Measurements from ENCODE around the gene STAB1.

STAB1 gene

GRCh38 chr3:52537726-52538421 lies 42.7 kb downstream of the STAB1 start:
- H3K27ac ChIP-seq, result no peak overlapping the region
- no peak for TF ChIP-seq CTCF (IDR thresholded peaks at IDR 0.05; ENCODE audit: low read depth, low read length, missing control alignments)
- in situ Hi-C loops (cut with HindIII; ENCODE audit: low pct_ligation_motif_present, low sequenced_read_pairs), result no loop called here
- no peaks in the 10 kb centered on the region for H3K27me3 ChIP-seq (replicated peaks)
- peaks cover 6% of the 10 kb centered on the region for H3K36me3 ChIP-seq (replicated peaks)
- peak overlapping the region; percentile 94 for H3K4me3 ChIP-seq (ENCODE audit: low read depth, low read length)
- no peak for DNase-seq

- no peaks in the 10 kb centered on the region for H3K27me3 ChIP-seq (replicated peaks)
- H3K36me3 ChIP-seq (replicated peaks), result peaks cover 7% of the 10 kb centered on the region
- H3K27ac ChIP-seq, result no peak overlapping the region
- TF ChIP-seq CTCF (IDR thresholded peaks at IDR 0.05; ENCODE audit: low read depth, low read length, missing control alignments), result no peak
- H3K4me3 ChIP-seq (ENCODE audit: low read depth, low read length), result no peak overlapping the region
- DNase-seq, result no peak
- in situ Hi-C loops (cut with HindIII; ENCODE audit: low pct_ligation_motif_present, low sequenced_read_pairs), result no loop called here
Measured at GRCh38 chr3:52539010-52539653, 44.0 kb downstream of the STAB1 start.

GRCh38 chr3:52541050-52541449 lies 45.9 kb downstream of the STAB1 start:
- peaks cover 9% of the 10 kb centered on the region for H3K36me3 ChIP-seq (replicated peaks)
- H3K27ac ChIP-seq, result no peak overlapping the region
- in situ Hi-C loops (cut with HindIII; ENCODE audit: low pct_ligation_motif_present, low sequenced_read_pairs), result no loop called here
- no peak for DNase-seq
- no peak for TF ChIP-seq CTCF (IDR thresholded peaks at IDR 0.05; ENCODE audit: low read depth, low read length, missing control alignments)
- H3K4me3 ChIP-seq (ENCODE audit: low read depth, low read length), result no peak overlapping the region
- no peaks in the 10 kb centered on the region for H3K27me3 ChIP-seq (replicated peaks)

- no peak overlapping the region for H3K4me3 ChIP-seq (ENCODE audit: low read depth, low read length)
- no peak for DNase-seq
- TF ChIP-seq CTCF (IDR thresholded peaks at IDR 0.05; ENCODE audit: low read depth, low read length, missing control alignments), result no peak
- H3K36me3 ChIP-seq (replicated peaks), result peaks cover 20% of the 10 kb centered on the region
- H3K27ac ChIP-seq, result no peak overlapping the region
- in situ Hi-C loops (cut with HindIII; ENCODE audit: low pct_ligation_motif_present, low sequenced_read_pairs), result no loop called here
- H3K27me3 ChIP-seq (replicated peaks), result no peaks in the 10 kb centered on the region
Measured at GRCh38 chr3:52544937-52545336, 49.8 kb downstream of the STAB1 start.

- H3K36me3 ChIP-seq (replicated peaks), result peaks cover 19% of the 10 kb centered on the region
- no peak for DNase-seq
Measured at GRCh38 chr3:52546111-52546901, 51.2 kb downstream of the STAB1 start.

More at GRCh38 chr3:52546111-52546901, 51.2 kb downstream of the STAB1 start:
- no peaks in the 10 kb centered on the region for H3K27me3 ChIP-seq (replicated peaks)
- no peak overlapping the region for H3K27ac ChIP-seq
- TF ChIP-seq CTCF (IDR thresholded peaks at IDR 0.05; ENCODE audit: low read depth, low read length, missing control alignments), result no peak
- no peak overlapping the region for H3K4me3 ChIP-seq (ENCODE audit: low read depth, low read length)
- in situ Hi-C loops (cut with HindIII; ENCODE audit: low pct_ligation_motif_present, low sequenced_read_pairs), result no loop called here

All from brain microvascular endothelial cell (primary cell).